Endodermal cell (in vitro differentiated cells): ENCODE data around the gene ZNF865. TPM values are rescaled to one million over a fixed set of nuclear protein-coding genes. Genes with fewer than 3 reads are reported as not detected.

ENCODE experiments used
- DNase-seq: peaks from one replicate; pipeline ENCODE4 v3.0.0-alpha.2; 2017
- H3K27ac ChIP-seq: 2 replicates; pipeline ENCODE4 v1.5.1; 2013; ENCODE audit warnings: mild to moderate bottlenecking, low read depth, low read length, moderate library complexity
- H3K27me3 ChIP-seq: 2 replicates; pipeline ENCODE4 v1.6.1; 2013; ENCODE audit warnings: mild to moderate bottlenecking, low read length, moderate library complexity; ENCODE audit not compliant: insufficient read depth, control insufficient read depth, poor library complexity, severe bottlenecking
- H3K36me3 ChIP-seq: 2 replicates; pipeline ENCODE4 v1.7.0; 2013; ENCODE audit warnings: mild to moderate bottlenecking, low read length, moderate library complexity; ENCODE audit not compliant: control insufficient read depth, insufficient read depth
- H3K4me1 ChIP-seq: one replicate; pipeline ENCODE4 v1.7.0; 2013; ENCODE audit warnings: low read length; ENCODE audit not compliant: control insufficient read depth, insufficient read depth
- H3K4me3 ChIP-seq: 2 replicates; pipeline ENCODE4 v1.5.1; 2013; ENCODE audit warnings: mild to moderate bottlenecking, low read length, moderate library complexity
- H3K9ac ChIP-seq: 2 replicates; pipeline ENCODE4 v1.6.1; 2013; ENCODE audit warnings: mild to moderate bottlenecking, low read length, moderate library complexity; ENCODE audit not compliant: poor library complexity, severe bottlenecking; ENCODE audit errors: extremely low read depth
- H3K9me3 ChIP-seq: 2 replicates; pipeline ENCODE4 v1.6.1; 2013; ENCODE audit warnings: mild to moderate bottlenecking, low read length, moderate library complexity; ENCODE audit not compliant: control insufficient read depth
- H3K27ac Mint-ChIP-seq: 2 replicates; pipeline ENCODE4 v1.8.0; 2020; ENCODE audit warnings: mixed read lengths
- H3K27me3 Mint-ChIP-seq: 2 replicates; pipeline ENCODE4 v1.8.0; 2021; ENCODE audit warnings: mild to moderate bottlenecking, mixed read lengths; ENCODE audit not compliant: insufficient read depth
- H3K36me3 Mint-ChIP-seq: 2 replicates; pipeline ENCODE4 v1.8.0; 2020; ENCODE audit warnings: low read depth, mixed read lengths
- H3K4me1 Mint-ChIP-seq: 2 replicates; pipeline ENCODE4 v1.8.0; 2020; ENCODE audit warnings: mixed read lengths
- H3K4me3 Mint-ChIP-seq: 2 replicates; pipeline ENCODE4 v1.8.0; 2020; ENCODE audit warnings: mild to moderate bottlenecking, moderate library complexity, mixed read lengths
- H3K9me3 Mint-ChIP-seq: 2 replicates; pipeline ENCODE4 v1.8.0; 2020; ENCODE audit warnings: mild to moderate bottlenecking, mixed read lengths
- WGBS, 2 experiments: methylation state at CpG; one replicate each; pipeline versions ENCODE4 v1.1.5 to v1.1.7; 2013; ENCODE audit warnings: missing lambda C conversion rate in 2 of 2, mixed read lengths in 1 of 2; ENCODE audit not compliant: insufficient coverage in 1 of 2, insufficient read length in 1 of 2; 5-methylcytosine and 5-hydroxymethylcytosine counted together
- total RNA-seq, 2 donors: library from RNA; stranded (reverse); fragmentation: NEBNext Ultra II Directional in 1 of 2; extraction: Animal tissue kit (Norgen Biotek cat#: 25700) in 1 of 2; gene quantifications; 2 replicates in 1 of 2; 3 replicates in 1 of 2; pipeline ENCODE4 v1.2.1, GENCODE V29; 2021
- TF ChIP-seq, protein P1 (sequence below): fragments of 200-600 bp; sonication (generic); conservative IDR thresholded peaks from 2 replicates; pipeline ENCODE4 v1.5.0; 2021; ENCODE audit warnings: antibody characterized with exemption, mild to moderate bottlenecking

Gene ZNF865
- total RNA-seq, 2 donors from 2014 or later, result 14.5 to 14.9 TPM

DNA sequence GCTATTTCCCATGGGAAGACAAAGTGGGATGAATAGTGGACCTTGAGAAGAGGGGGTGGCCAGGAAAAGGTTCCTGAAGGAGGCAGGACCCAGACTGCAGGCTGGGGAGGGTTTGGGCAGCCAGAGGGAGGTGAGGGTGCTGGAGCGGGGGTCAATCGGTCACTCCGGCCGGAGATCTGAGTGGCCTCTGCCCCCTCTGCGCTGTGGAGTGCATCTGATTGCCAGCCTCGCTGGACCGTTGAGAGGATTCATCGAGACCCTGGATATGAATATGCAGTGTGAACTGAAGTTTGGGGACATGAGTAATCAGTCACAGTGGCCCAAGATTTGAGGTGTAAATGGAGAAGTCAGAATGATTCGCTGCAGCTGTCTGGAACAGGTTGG, 29.9 kb downstream of the ZNF865 start:
- H3K36me3 ChIP-seq, result peaks cover 4% of the 10 kb centered on the region
- peaks cover 5% of the 10 kb centered on the region for H3K9me3 Mint-ChIP-seq
- peaks cover 21% of the 10 kb centered on the region for H3K4me1 Mint-ChIP-seq
- H3K9ac ChIP-seq, result peak overlapping the region; percentile 90
- H3K27ac ChIP-seq, result peak overlapping the region; percentile 62
- no peak for DNase-seq
- H3K4me3 Mint-ChIP-seq, result peak overlapping the region; percentile 96
- peak overlapping the region; percentile 93 for H3K4me3 ChIP-seq
- H3K27ac Mint-ChIP-seq, result peak overlapping the region; percentile 99
- H3K27me3 Mint-ChIP-seq, result no peaks in the 10 kb centered on the region
- H3K27me3 ChIP-seq, result no peaks in the 10 kb centered on the region
- no peaks in the 10 kb centered on the region for H3K9me3 ChIP-seq
- no peaks in the 10 kb centered on the region for H3K4me1 ChIP-seq
- 7 to 11% methylated on average over 5 to 9 of the region's 9 CpGs for WGBS, 2 experiments
- H3K36me3 Mint-ChIP-seq, result peaks cover 18% of the 10 kb centered on the region
- TF ChIP-seq, protein P1, sequence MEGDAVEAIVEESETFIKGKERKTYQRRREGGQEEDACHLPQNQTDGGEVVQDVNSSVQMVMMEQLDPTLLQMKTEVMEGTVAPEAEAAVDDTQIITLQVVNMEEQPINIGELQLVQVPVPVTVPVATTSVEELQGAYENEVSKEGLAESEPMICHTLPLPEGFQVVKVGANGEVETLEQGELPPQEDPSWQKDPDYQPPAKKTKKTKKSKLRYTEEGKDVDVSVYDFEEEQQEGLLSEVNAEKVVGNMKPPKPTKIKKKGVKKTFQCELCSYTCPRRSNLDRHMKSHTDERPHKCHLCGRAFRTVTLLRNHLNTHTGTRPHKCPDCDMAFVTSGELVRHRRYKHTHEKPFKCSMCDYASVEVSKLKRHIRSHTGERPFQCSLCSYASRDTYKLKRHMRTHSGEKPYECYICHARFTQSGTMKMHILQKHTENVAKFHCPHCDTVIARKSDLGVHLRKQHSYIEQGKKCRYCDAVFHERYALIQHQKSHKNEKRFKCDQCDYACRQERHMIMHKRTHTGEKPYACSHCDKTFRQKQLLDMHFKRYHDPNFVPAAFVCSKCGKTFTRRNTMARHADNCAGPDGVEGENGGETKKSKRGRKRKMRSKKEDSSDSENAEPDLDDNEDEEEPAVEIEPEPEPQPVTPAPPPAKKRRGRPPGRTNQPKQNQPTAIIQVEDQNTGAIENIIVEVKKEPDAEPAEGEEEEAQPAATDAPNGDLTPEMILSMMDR, result no peak

- Histone ChIP-seq H3K27me3 (no peaks in the 10 kb centered on the region), H3K27ac (no peak overlapping the region), H3K4me1 (no peaks in the 10 kb centered on the region), H3K4me3 (peak overlapping the region; percentile 93), H3K9ac (peak overlapping the region; percentile 90), H3K9me3 (no peaks in the 10 kb centered on the region), H3K36me3 (peaks cover 4% of the 10 kb centered on the region)
- peaks cover 23% of the 10 kb centered on the region for H3K4me1 Mint-ChIP-seq
- WGBS, 2 experiments, result 84 to 86% methylated on average over 7 of the region's 7 CpGs
- H3K27ac Mint-ChIP-seq, result peak overlapping the region; percentile 99
- no peak for DNase-seq
- H3K36me3 Mint-ChIP-seq, result peaks cover 18% of the 10 kb centered on the region
- TF ChIP-seq, protein P1, result no peak
- peak overlapping the region; percentile 96 for H3K4me3 Mint-ChIP-seq
- no peaks in the 10 kb centered on the region for H3K27me3 Mint-ChIP-seq
- peaks cover 5% of the 10 kb centered on the region for H3K9me3 Mint-ChIP-seq
Measured at GRCh38 chr19:55635856-55636440, 30.5 kb downstream of the ZNF865 start.

DNA sequence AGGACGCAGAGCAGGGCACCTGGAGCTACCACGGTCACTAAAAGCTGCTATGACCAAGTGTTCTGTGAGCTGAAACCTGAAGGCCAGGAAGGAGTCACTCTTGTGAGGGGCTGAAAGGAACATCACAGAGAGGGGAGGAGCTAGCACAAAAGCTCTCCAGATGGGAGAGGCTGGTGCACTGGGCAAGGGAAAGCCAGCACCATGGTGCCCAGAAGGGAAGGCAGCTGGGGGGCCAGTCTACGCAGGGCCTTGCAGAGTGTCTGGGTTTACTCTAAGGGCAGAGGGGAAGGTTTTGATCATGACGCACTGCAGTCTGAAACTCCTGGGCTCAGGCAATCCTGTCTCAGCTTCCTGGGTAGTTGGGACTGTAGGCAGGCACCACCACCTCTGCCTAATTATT, 31.3 kb downstream of the ZNF865 start:
- peaks cover 23% of the 10 kb centered on the region for H3K4me1 Mint-ChIP-seq
- peak overlapping the region; percentile 96 for H3K4me3 Mint-ChIP-seq
- WGBS, 2 experiments, result 91 to 98% methylated on average over 4 of the region's 4 CpGs
- H3K27me3 Mint-ChIP-seq, result no peaks in the 10 kb centered on the region
- H3K9me3 ChIP-seq, result no peaks in the 10 kb centered on the region
- peaks cover 4% of the 10 kb centered on the region for H3K36me3 ChIP-seq
- H3K27me3 ChIP-seq, result no peaks in the 10 kb centered on the region
- H3K9me3 Mint-ChIP-seq, result peaks cover 5% of the 10 kb centered on the region
- H3K36me3 Mint-ChIP-seq, result peaks cover 18% of the 10 kb centered on the region
- TF ChIP-seq, protein P1, result no peak
- H3K4me1 ChIP-seq, result no peaks in the 10 kb centered on the region
- H3K27ac Mint-ChIP-seq, result peak overlapping the region; percentile 99
- DNase-seq, result no peak
- no peak overlapping the region for H3K9ac ChIP-seq
- peak overlapping the region; percentile 93 for H3K4me3 ChIP-seq
- H3K27ac ChIP-seq, result no peak overlapping the region
